Measurements from ENCODE around the gene SCYL3.
"Not testable (repeated sequence)": the region's sequence is repeated elsewhere in the genome, so short reads cannot be mapped to it uniquely, and the experiment has no call there.

The SCYL3 gene

GRCh38 chr1:169896013-169896412, 2.3 kb upstream of the SCYL3 start:
- no peak for DNase-seq

GRCh38 chr1:169894424-169895145, 889 bp upstream of the SCYL3 start:
- DNase-seq: peak; percentile 64

GRCh38 chr1:169892927-169893644, 610 bp downstream of the SCYL3 start:
- peak; percentile 68 for DNase-seq

- DNase-seq: no peak
Measured at GRCh38 chr1:169892176-169892926, 1.3 kb downstream of the SCYL3 start.

DNA sequence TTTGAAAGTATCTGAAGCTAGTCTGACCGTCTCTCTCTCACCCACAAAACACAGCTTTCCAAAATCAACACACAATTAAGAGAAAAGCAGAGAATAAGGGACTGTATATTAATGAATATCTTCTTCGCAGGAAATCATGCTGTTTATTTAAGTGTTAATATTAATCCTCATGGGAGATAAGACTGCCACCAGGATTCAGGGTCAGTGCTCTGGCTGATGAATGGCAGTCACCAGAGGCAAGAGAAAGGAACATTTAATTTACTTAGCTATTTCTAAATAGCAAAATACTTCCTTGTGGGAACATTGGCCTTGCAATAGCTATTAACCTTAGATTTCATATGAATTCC, 2.2 kb downstream of the SCYL3 start:
- no peak for DNase-seq

DNA sequence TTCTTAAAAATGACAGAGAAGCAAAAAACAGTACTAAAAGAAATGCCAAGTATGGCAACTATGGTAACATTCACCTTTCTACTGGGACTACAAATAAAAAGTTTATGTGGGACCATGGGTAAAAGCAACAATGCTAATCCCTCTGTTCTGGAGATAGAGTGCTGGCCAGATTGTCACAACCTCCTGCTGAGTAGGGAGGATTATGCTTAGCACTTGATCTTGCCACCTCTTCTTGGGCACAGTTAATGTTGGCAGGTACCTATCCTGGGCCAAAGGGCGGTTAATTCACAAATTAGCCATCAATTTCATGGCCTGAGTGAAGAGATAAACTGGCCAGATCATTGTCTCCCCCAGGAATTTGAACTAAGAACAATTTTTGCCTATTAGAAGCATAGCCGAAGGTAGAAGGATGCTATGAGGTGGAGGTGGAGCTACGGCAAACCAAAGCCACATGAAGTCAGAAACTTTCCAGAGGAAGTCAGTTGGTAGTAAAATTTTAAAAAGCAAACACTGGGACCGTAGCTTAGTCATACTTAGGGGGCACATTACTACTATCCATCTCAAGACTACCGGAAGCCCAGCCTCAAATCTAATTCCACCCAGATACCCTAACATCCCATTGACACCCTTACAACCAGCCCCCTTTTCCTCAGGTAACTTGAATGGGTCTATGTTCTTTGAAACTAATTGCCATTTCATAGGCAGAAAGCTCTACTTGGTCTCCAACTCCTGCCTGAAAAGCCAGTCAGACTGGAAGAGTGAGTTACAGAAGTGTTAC, 2.7 kb downstream of the SCYL3 start:
- DNase-seq: peak; percentile 8

GRCh38 chr1:169889871-169890270, 3.8 kb downstream of the SCYL3 start:
- DNase-seq: no peak

- DNase-seq: no peak
Measured at GRCh38 chr1:169886931-169887330, 6.8 kb downstream of the SCYL3 start.

GRCh38 chr1:169886422-169886821, 7.3 kb downstream of the SCYL3 start:
- DNase-seq: no peak

DNA sequence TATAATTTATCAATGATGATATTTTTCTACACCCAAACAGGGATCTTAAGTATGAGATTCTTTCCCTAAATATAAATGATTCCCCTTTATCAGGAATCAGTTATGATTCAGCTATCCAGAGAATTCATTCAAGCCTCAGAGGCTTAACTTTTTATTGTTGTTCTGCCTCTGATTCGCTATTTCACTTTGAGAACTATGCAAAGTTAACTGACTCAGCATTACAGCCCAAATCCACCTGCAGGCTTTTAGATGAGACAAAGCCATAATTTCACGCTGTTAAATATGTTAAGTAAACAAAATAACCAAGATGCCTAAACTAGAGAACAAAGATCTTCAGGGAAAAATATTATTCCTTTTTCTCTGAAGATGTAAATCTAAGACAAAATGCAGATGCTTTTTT, 8.5 kb downstream of the SCYL3 start:
- DNase-seq: no peak

- DNase-seq: no peak
Measured at GRCh38 chr1:169884634-169885033, 9.1 kb downstream of the SCYL3 start.

DNA sequence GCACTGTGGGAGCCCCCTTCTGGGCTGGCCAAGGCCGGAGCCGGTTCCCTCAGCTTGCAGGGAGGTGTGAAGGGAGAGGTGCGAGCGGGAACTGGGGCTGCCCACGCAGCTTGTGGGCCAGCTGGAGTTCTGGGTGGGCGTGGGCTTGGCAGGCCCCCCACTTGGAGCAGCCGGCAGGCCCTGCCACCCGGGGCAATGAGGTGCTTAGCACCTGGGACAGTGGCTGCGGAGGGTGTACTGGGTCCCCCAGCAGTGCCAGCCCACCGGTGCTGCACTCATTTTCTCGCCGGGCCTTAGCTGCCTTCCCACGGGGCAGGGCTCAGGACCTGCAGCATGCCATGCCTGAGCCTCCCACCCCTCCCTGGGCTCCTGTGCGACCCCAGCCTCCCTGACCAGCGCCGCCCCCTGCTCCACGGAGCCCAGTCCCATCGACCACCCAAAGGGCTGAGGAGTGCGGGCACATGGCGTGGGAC, 11.6 kb downstream of the SCYL3 start:
- DNase-seq: no peak

DNA sequence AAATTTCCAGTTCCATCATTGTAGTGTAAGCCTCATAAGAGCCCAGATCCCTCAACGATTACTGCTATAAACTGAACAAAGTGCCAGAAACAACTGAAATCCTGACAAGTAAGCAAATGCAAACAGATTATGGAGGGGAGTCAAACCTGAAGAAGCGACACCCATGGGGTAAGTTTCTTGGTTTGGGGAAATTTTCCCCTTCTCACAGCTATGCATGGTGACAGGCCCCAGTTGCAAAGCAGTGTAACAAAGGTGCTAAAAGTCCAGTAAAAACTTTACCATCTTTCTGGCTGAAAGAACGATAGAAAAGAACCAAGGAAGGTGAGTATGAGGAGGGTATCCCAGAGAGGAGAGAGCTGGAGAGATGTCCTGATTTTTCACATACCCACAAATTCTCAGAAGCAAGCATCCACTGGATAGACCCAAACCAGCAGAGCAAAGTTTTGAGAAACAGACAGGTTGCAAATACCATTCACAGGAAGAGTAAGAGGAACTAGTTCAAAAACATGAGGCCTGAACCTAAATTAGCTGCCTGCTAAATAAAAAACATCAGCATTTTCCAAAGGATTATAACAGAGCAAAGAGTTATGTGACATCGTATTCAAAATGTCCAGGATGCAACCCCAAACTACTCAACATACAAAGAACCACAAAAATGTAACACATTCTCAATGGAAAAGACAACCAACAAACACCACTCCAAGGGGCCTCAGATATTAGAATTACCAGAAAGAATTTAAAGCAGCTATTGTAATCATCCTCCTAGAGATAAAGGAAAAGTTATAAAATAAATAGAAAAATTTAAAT, 14.5 kb downstream of the SCYL3 start:
- no peak for DNase-seq

- DNase-seq: no peak
Measured at GRCh38 chr1:169878498-169878897, 15.2 kb downstream of the SCYL3 start.

DNA sequence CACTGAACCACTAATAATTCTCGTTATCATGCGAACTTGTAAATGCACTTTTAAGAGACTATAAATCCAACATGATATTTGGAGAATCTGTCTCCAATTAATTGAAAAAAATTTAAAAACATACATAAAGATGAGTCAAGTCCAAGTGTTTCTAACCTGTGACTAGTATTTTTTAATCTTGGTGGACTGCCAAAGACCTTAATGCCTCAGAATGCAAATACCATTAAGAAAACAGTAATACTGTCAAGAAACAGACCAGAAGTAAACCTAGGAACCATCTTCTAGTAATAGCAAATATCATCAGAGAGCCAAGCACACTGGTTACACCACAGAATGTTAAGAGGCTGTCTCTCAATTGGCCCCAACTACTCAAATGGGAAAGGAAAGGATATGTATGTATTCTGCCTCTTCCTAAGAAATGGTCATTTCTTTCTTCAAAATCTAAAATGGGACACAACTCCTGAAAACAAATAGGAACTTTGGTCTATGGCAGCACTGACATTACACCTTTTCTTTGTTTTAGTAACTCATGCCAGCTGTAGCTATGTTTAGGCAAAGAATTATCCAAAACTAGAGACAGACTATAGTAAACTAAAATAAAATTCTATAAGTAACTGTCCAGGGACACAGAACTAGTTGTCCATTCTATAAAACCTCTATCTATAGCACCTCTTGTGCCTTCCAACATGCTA, 15.8 kb downstream of the SCYL3 start:
- DNase-seq: no peak

DNA sequence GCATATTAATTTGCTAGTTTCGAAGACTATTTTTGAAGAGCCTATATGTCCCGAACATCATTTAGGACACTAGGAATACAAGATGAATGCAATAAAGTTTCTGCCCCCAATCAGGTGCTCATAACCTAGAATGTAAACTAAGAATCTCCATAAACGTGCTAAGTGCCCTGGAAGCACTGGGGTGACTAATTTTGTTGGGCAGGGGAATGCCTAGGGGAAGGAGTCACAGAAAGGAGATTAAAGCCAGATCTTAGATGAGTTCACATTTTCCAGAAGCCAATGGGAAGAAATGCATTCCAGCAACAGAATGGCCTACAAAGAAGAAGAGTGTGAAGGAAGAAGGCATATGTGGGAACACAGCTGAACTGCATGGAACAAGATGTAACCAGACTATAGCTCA, 19.5 kb downstream of the SCYL3 start:
- no peak for DNase-seq

- no peak for DNase-seq
Measured at GRCh38 chr1:169873582-169874199, 20.0 kb downstream of the SCYL3 start.

- no peak for DNase-seq
Measured at GRCh38 chr1:169872906-169873305, 20.8 kb downstream of the SCYL3 start.

GRCh38 chr1:169871988-169872387, 21.7 kb downstream of the SCYL3 start:
- DNase-seq: not testable (repeated sequence)

GRCh38 chr1:169869426-169869825, 24.3 kb downstream of the SCYL3 start:
- no peak for DNase-seq

- DNase-seq: peak; percentile 55
Measured at GRCh38 chr1:169868978-169869377, 24.7 kb downstream of the SCYL3 start.
